HEK293 (cell line): ENCODE results near the gene QRSL1.

Experiments
- OVOL3 ChIP-seq: fragments of 450-650 bp; formaldehyde crosslinking; IDR thresholded peaks from 2 replicates; pipeline ENCODE4 v1.5.1; 2016; ENCODE audit warnings: missing biosample characterization, missing genetic modification characterization
- ZNF274 ChIP-seq, 2 experiments: fragments of 200-500 bp in 1 of 2; fragments of 450-650 bp in 1 of 2; sonication (Bioruptor generic) in 1 of 2; formaldehyde crosslinking in 1 of 2; IDR thresholded peaks; 2 replicates each; pipeline versions ENCODE4 v1.5.1 to v1.6.1; 2014 to 2016; ENCODE audit warnings: borderline replicate concordance in 1 of 2, inconsistent platforms in 1 of 2, low read length in 1 of 2, missing biosample characterization in 1 of 2, missing genetic modification characterization in 1 of 2
- TF ChIP-seq, protein P1 (sequence below): fragments of 450-650 bp; formaldehyde crosslinking; IDR thresholded peaks from 2 replicates; pipeline ENCODE4 v1.5.1; 2016; ENCODE audit warnings: missing biosample characterization, missing genetic modification characterization, borderline replicate concordance
- TF ChIP-seq, protein P2 (sequence below): fragments of 450-650 bp; formaldehyde crosslinking; IDR thresholded peaks from 2 replicates; pipeline ENCODE4 v1.5.1; 2016; ENCODE audit warnings: missing biosample characterization, missing genetic modification characterization

DNA sequence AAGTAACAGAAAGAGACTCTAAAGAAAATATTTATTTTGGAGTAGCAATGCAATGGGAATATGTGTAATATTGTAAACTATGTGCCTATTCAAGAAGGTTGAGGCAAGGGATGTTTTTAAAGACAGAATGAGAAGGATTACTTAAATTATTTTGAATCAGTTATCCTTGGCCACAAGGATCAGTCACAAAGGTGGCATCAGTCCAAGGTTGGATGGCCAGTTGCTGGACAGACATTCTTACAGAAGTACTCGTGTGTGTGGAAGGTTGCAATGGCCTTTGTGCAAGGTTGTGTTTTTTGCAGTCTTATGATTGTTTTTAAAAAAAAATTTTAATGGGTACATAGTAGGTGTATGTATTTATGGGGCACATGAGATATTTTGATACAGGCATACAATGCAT is 2.0 kb downstream of the QRSL1 start:
- TF ChIP-seq ZNF274 (IDR thresholded peaks at IDR 0.05; ENCODE audit: low read length) (no peak), ZNF274 (tag by site-specific recombination; IDR thresholded peaks at IDR 0.05; ENCODE audit: borderline replicate concordance) (no peak), OVOL3 (tag by site-specific recombination) (no peak)
- TF ChIP-seq, protein P1, sequence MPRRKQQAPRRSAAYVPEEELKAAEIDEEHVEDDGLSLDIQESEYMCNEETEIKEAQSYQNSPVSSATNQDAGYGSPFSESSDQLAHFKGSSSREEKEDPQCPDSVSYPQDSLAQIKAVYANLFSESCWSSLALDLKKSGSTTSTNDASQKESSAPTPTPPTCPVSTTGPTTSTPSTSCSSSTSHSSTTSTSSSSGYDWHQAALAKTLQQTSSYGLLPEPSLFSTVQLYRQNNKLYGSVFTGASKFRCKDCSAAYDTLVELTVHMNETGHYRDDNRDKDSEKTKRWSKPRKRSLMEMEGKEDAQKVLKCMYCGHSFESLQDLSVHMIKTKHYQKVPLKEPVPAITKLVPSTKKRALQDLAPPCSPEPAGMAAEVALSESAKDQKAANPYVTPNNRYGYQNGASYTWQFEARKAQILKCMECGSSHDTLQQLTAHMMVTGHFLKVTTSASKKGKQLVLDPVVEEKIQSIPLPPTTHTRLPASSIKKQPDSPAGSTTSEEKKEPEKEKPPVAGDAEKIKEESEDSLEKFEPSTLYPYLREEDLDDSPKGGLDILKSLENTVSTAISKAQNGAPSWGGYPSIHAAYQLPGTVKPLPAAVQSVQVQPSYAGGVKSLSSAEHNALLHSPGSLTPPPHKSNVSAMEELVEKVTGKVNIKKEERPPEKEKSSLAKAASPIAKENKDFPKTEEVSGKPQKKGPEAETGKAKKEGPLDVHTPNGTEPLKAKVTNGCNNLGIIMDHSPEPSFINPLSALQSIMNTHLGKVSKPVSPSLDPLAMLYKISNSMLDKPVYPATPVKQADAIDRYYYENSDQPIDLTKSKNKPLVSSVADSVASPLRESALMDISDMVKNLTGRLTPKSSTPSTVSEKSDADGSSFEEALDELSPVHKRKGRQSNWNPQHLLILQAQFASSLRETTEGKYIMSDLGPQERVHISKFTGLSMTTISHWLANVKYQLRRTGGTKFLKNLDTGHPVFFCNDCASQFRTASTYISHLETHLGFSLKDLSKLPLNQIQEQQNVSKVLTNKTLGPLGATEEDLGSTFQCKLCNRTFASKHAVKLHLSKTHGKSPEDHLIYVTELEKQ (tag by site-specific recombination) = no peak
- TF ChIP-seq, protein P2, sequence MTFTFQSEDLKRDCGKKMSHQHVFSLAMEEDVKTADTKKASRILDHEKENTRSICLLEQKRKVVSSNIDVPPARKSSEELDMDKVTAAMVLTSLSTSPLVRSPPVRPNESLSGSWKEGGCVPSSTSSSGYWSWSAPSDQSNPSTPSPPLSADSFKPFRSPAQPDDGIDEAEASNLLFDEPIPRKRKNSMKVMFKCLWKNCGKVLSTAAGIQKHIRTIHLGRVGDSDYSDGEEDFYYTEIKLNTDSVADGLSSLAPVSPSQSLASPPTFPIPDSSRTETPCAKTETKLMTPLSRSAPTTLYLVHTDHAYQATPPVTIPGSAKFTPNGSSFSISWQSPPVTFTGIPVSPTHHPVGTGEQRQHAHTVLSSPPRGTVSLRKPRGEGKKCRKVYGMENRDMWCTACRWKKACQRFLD (tag by site-specific recombination) = no peak
